ENCODE results near the gene KDM3A. TPM values are rescaled to one million over a fixed set of nuclear protein-coding genes. Genes with fewer than 3 reads are reported as not detected.
A peak's percentile ranks its signal among the peaks of the same experiment; 100 is the strongest.

KDM3A gene
- total RNA-seq, 1 experiment from 2014 or later: 48.4 TPM

- intact Hi-C loops (cut with micrococcal nuclease; ENCODE audit: unreplicated experiment): no loop called here
- BruUV-seq (replicated peaks): no TSS peak
- ChIA-PET POLR2A (no interaction called here), CTCF (interaction anchor here (0.6 kb wide), 1 partner anchor 149 kb away, joined by 3 read pairs; no protein-coding TSS in a partner anchor)
- ATAC-seq: peak; percentile 54; the same call in 1 of the 2 replicates
- no peak overlapping the region for H3K27ac ChIP-seq (ENCODE audit: low read length)
- DNase-seq (ENCODE audit: low read depth, low spot score): no peak
- in situ Hi-C loops (cut with HindIII; ENCODE audit: low pct_unique_long_range_greater_than_20kb, low sequenced_read_pairs): no loop called here
- H3K9me3 ChIP-seq (ENCODE audit: control insufficient read depth, insufficient read depth, low read depth, low read length): no peaks in the 10 kb centered on the region
- H3K27me3 ChIP-seq (ENCODE audit: control insufficient read depth, insufficient read depth, low read length): no peaks in the 10 kb centered on the region
- H3K4me1 ChIP-seq (ENCODE audit: control insufficient read depth, insufficient read depth, low read length): no peaks in the 10 kb centered on the region
- H3K4me3 ChIP-seq (ENCODE audit: low read depth in 2 of 2, low read length in 2 of 2): no peak overlapping the region
- TF ChIP-seq TCF7L2 (IDR thresholded peaks at IDR 0.05; ENCODE audit: low read depth, low read length) (no peak), SIN3A (IDR thresholded peaks at IDR 0.05; ENCODE audit: borderline replicate concordance, insufficient read depth, low read depth, low read length) (no peak), REST (IDR thresholded peaks at IDR 0.05; ENCODE audit: insufficient read depth in 1 of 2, low read depth in 2 of 2, low read length in 1 of 2) (no peak), POLR2AphosphoS5 (IDR thresholded peaks at IDR 0.05; ENCODE audit: low read depth, low read length) (no peak)
- TF ChIP-seq, protein P1, sequence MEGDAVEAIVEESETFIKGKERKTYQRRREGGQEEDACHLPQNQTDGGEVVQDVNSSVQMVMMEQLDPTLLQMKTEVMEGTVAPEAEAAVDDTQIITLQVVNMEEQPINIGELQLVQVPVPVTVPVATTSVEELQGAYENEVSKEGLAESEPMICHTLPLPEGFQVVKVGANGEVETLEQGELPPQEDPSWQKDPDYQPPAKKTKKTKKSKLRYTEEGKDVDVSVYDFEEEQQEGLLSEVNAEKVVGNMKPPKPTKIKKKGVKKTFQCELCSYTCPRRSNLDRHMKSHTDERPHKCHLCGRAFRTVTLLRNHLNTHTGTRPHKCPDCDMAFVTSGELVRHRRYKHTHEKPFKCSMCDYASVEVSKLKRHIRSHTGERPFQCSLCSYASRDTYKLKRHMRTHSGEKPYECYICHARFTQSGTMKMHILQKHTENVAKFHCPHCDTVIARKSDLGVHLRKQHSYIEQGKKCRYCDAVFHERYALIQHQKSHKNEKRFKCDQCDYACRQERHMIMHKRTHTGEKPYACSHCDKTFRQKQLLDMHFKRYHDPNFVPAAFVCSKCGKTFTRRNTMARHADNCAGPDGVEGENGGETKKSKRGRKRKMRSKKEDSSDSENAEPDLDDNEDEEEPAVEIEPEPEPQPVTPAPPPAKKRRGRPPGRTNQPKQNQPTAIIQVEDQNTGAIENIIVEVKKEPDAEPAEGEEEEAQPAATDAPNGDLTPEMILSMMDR (IDR thresholded peaks at IDR 0.05): no peak
- H3K36me3 ChIP-seq (ENCODE audit: control insufficient read depth, insufficient read depth, low read length): no peaks in the 10 kb centered on the region
Observed at GRCh38 chr2:86393521-86394491, 47.4 kb upstream of the KDM3A start.

DNA sequence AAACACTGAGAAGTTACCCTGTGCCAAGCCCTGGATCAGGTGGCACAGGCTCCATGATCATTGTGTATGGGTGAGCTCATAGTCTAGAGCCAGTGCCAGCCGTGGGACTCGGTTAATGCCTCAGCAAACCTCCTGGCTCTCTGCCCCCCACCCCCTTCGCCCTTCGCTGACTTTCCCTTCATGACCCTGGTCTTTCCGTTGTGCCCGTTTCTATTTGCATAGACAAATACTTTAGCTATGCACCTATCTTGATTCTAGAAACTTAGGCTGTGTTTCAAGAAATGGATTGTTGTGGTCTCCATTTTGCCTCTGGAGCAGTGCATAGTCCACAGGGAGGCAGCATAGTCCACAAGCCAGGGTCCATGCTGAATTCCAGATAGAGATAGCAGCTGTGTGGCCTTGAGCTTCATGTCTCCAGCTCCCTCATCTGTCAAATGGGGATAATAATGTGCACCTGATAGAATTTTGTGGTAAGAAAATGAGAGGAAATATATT is 44.8 kb upstream of the KDM3A start:
- ChIA-PET POLR2A (interaction anchor here (0.5 to 0.6 kb wide), 3 partner anchors 22 to 91 kb away, joined by 4 to 16 read pairs (median 6); no protein-coding TSS in a partner anchor), CTCF (interaction anchor here (0.6 to 1.2 kb wide), 6 partner anchors 19 to 411 kb away, joined by 3 to 5 read pairs (median 4); partner anchors contain the start of gene KDM3A)
- ATAC-seq (peak; percentile 92), DNase-seq (ENCODE audit: low read depth, low spot score) (peak; percentile 41)
- Histone ChIP-seq H3K27me3 (ENCODE audit: control insufficient read depth, insufficient read depth, low read length) (no peaks in the 10 kb centered on the region), H3K4me3 (ENCODE audit: low read depth in 2 of 2, low read length in 2 of 2) (peak overlapping the region in 1 of 2 experiments; percentile 31; a peak in 2 of 4 replicates), H3K4me1 (ENCODE audit: control insufficient read depth, insufficient read depth, low read length) (no peaks in the 10 kb centered on the region), H3K27ac (ENCODE audit: low read length) (no peak overlapping the region), H3K9me3 (ENCODE audit: control insufficient read depth, insufficient read depth, low read depth, low read length) (no peaks in the 10 kb centered on the region), H3K36me3 (ENCODE audit: control insufficient read depth, insufficient read depth, low read length) (no peaks in the 10 kb centered on the region)
- in situ Hi-C loops (cut with HindIII; ENCODE audit: low pct_unique_long_range_greater_than_20kb, low sequenced_read_pairs): no loop called here
- intact Hi-C loops (cut with micrococcal nuclease; ENCODE audit: unreplicated experiment): no loop called here
- BruUV-seq (replicated peaks): no TSS peak
- TF ChIP-seq SIN3A (IDR thresholded peaks at IDR 0.05; ENCODE audit: borderline replicate concordance, insufficient read depth, low read depth, low read length) (no peak), POLR2AphosphoS5 (IDR thresholded peaks at IDR 0.05; ENCODE audit: low read depth, low read length) (no peak), REST (IDR thresholded peaks at IDR 0.05; ENCODE audit: insufficient read depth in 1 of 2, low read depth in 2 of 2, low read length in 1 of 2) (no peak), TCF7L2 (IDR thresholded peaks at IDR 0.05; ENCODE audit: low read depth, low read length) (no peak)
- TF ChIP-seq, protein P1 (IDR thresholded peaks at IDR 0.05): peak; percentile 81
